SKM-1 treated with dmso at 0.1 percent for 144 hours (cell line): ENCODE data around the gene CTNNA3.

Experiments
- DNase-seq: peaks from one replicate; lab custom pipeline; 2025; ENCODE audit not compliant: unreplicated experiment; lab: John Stamatoyannopoulos, UW

CTNNA3 gene

DNA sequence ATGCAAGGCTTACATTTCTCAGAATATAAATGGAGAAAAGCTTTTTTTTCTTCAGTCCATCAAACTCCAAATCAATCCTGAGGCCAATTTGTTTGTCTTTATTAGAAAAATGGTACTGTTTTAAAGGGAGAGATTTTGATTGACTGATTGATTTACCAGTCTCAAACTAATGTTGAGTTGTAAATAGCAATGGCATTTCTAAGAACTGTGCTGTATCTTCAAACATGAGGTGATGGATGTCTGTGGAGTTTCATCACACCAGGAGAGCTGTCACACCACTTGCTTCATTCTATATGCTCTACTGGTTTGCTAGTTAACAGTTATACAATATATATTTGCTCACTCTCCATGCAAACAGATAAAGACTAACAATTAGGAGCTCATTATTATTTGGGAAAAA is 809.1 kb downstream of the CTNNA3 start:
- DNase-seq = no peak

DNA sequence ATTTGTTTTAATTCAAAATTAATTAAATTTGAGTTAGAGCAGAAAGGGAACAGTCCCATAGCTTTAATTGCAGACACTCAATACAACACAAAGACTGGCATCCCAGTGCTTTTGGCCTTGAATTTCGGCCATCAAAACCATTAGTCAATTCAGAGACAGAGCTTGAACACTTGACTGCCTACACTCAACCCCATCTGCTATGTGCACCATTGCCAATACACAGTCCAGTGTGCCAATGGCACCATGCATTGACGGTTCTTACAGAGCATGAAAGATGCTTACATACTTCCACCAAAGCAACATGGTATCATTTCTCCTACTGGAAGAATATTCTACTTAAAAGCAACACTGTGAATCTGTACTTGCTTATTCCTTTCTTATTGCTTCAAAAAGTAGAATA is 813.7 kb downstream of the CTNNA3 start:
- no peak for DNase-seq

DNA sequence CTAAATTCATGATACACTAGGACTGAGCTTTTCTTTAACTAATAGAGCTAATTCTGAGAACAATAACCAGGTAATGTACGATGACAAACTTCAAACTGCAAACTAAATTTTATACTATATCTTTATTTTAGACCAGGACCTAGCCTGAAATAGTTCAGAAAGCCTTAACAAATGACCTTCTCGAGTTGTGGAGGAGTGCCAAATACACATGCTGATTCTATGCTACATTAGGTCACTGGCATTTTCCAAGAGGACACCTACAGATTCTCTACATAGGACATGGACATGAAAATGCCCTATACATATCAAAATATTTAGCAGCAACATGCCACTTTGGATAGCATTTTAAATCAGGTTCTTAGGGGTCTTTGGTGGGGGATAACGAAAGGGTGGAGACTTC is 814.2 kb downstream of the CTNNA3 start:
- no peak for DNase-seq

GRCh38 chr10:66880826-66881225 is 815.2 kb downstream of the CTNNA3 start:
- DNase-seq = no peak

- no peak for DNase-seq
Observed at GRCh38 chr10:66880292-66880691, 815.7 kb downstream of the CTNNA3 start.

DNA sequence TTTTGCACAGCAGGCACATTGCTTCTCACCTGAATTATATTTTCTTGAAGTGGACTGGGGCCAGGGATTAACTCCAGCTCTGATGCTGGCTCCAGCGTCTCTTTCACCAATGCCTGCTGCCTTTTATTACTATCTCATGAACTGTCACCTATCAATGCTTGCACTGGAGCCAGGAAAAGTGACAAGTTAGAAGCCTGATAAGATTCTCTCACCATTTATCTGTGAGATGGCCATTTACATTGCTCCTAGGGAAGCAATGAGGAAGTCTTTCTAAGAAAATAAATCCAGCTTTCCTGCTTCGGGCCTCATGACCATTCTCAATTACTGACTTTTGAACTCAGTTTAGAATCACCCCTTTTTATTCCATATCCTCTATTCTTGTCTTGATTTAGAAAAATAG is 818.6 kb downstream of the CTNNA3 start:
- DNase-seq = no peak

DNA sequence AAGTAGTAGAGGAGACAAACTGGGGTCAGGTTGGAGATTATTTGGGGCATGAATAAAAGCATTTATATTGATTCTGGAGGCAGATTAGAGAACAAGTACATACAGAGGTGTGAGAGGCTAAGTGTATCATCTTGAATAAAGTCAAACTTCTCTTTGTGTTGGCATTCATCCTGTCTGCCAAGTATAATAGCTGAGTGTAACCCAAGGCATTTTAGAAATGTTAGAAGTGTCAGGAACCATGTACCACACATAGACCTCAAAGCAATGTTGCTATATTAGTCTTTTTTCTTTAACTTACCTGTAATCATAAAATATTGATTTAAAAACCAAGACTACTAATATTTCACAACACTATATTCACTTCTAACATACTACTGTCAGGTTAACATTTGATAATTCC is 826.4 kb downstream of the CTNNA3 start:
- DNase-seq = no peak

GRCh38 chr10:66862687-66863258 is 833.2 kb downstream of the CTNNA3 start:
- DNase-seq = no peak

DNA sequence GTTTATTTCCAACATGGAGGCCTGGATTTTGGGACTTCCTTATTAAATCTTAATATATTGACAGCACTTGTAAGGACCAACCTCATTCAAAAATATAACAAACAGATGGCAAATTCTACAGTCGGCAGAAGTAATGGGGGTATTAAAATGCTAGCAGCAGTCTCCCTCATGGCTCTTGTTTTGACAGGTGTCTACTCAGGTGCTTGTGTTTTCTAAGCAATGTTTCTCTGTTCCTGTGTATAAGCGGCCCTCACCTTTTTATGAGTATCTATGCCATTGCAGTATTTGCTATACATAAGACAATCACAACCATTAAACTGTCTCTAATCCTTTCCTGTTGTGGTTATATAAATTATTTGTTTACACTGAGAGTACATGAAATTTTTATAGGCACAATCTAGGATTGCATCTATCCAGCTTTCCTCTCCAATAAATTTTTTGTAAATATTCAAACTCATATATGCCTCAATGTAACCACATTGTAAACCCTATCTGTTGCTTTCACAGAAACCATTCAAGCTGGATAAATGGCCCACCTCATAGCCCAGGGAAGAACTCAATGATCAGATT is 835.5 kb downstream of the CTNNA3 start:
- no peak for DNase-seq

GRCh38 chr10:66852811-66853210 is 843.2 kb downstream of the CTNNA3 start:
- no peak for DNase-seq

- no peak for DNase-seq
Observed at GRCh38 chr10:66848856-66849255, 847.1 kb downstream of the CTNNA3 start.

GRCh38 chr10:66844176-66844942 is 851.6 kb downstream of the CTNNA3 start:
- no peak for DNase-seq

DNA sequence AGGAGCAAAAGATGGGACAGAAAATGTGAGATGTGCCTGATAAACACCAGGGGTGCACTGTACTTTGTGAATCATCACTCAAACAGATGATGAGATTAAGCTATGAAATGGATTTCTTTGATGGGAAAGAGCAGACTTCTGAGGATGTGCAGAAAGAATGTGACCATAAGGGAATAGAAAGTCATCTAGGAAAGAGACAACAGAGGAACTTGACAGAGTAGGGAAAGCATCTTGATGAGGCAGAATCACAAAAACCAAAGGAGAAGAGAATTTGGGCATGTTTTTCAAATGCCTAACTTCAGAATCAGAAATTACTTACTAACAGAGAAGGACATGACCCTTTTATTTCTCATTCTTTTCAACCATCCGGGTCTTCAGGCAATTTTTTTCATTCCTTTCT is 852.6 kb downstream of the CTNNA3 start:
- DNase-seq = no peak

DNA sequence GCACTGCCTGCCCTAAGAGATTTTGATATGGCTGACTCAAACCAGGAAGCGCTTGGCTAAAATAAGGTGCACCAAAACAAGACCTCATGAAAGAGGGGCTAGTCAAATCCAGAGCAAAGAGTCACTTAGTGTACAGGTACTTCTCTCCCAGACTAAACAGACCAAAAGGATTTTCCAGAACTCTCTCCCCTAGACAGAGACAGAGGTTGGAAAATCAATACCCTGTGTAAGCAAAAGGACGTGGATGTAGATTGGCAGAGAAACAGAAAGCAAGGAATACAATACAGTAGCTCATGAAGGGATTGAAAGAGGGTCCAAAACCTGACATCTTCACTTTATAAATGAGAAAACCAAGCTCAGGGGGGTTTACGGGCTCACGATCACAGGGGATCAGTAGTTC is 853.1 kb downstream of the CTNNA3 start:
- no peak for DNase-seq

- DNase-seq = no peak
Observed at GRCh38 chr10:66842371-66842770, 853.6 kb downstream of the CTNNA3 start.

- no peak for DNase-seq
Observed at GRCh38 chr10:66838656-66839055, 857.3 kb downstream of the CTNNA3 start.

DNA sequence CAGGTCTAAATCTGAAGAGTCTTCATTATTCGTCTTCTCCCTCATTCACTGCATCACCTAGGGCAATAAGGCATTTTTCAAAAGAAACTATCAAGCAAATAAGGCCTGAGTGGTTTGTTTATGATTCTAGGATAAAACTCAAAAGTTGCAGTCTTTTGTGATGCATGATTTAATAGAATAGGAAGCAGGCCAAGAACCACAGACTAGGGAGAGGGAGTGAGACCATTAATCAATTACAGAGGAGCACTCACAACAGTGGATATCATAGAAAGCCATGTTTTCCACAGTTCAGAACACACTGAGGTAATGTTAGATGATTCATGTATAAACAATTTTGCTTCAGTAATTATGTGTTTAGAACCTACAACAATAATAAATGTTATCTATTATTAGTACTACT is 858.0 kb downstream of the CTNNA3 start:
- no peak for DNase-seq

DNA sequence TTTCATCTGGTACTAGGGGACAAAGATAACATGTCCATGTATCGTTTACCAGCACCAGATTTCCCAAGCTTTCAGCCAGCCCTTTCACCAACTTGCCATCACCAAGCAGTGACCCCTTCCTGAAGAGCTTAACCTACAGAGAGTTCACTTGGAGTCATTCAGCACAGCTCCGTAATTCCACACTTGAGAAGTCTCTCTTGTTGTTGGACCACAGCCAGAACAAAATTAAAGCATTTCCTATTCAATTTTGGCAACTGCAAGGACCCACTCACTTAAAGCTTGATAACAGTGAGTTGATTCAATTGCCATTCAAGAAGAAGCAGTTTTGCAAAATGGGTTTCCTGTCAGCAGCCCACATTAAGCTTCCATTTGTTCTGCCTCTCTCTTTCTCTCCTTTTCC is 858.7 kb downstream of the CTNNA3 start:
- no peak for DNase-seq

DNA sequence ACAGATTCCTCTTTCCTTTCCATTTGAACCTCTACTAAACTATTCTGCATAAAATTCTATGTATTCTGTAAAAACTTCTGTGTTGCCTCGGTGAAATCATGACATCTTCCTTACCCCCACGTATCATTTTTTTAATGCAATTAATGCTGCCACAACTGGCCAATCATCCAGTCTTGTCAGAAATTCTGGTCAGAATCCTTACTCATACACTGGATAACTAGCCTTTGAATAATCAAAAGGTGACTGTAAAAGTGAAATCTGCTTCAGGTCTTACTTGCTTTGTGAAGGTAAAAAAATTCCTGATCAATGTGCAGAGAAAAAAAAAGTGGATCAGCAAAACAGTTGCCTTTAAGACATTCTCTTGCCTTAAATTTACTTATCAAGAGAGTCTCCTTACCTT is 859.2 kb downstream of the CTNNA3 start:
- DNase-seq = no peak

DNA sequence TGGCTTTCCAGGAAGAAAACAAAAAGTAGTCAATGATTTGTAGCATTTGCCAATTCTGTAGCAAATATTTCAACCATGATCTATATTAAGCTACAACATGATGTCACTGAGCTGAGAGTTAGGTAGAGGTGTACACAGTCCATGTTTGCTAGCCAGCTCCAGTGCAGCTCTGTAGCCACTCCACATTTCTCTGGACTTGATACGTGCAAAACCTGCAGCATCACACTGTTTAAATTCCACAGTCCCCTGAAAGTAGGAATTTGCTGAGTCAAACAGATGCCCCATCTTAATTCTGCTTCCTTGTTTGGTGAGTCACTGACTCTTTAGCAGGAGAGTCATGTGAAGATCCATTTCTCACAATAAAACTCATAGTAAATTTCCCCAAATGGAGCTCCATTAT is 859.9 kb downstream of the CTNNA3 start:
- DNase-seq = no peak

DNA sequence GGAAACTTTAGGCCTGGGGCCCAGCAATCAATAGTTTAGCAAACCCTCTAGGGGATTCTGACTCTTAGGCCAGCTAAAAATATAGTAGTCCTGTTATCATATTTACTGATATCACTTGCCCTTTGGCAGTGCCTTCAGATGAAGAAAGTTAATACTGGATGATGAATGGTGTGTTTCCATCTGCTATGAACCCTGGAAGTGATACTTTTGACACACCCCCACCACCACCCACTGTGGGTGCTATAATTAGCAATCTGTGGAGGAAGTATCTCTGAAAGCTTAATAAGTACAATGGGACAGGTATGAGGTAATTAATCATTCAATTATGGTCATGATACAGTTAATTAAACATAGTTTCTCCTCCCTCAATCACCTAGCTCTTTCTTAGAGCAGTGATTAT is 860.6 kb downstream of the CTNNA3 start:
- no peak for DNase-seq

DNA sequence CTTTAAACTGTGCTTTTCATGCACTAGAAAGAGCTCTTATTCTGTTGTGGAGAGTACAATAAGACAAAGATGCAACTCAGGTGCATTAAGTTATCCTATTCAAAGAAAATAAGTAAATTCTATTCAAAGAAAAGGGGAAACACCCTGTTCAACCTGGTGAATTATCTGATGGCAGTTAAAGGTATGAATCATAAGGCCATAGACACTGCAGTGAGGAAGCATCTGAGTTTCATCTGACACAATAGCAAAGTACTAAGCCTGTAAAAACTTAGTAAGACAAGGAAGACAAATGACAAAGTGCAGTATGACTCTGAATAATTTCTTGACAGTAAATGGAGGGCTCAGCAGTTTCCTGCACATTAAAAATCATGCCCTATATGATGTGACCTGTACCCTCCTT is 861.2 kb downstream of the CTNNA3 start:
- no peak for DNase-seq

GRCh38 chr10:66833861-66834260 is 862.1 kb downstream of the CTNNA3 start:
- DNase-seq = no peak
